ENCODE data around the gene TRAF7.

Gene TRAF7

DNA sequence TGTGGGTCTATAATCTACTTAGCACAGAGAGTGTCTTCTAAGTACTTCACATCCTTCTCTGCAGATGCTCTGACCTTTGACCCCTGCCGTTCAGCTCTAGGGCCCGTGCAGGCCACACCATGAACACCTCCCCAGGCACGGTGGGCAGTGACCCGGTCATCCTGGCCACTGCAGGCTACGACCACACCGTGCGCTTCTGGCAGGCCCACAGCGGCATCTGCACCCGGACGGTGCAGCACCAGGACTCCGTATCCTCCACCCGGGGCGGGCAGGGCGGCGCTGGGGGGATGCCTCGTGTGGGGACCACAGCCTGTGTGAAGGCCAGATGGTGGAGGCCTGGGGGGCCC, 50.4 kb downstream of the TRAF7 start:
- DNase-seq (ENCODE audit: low spot score), result no peak
- TF ChIP-seq, protein P1, sequence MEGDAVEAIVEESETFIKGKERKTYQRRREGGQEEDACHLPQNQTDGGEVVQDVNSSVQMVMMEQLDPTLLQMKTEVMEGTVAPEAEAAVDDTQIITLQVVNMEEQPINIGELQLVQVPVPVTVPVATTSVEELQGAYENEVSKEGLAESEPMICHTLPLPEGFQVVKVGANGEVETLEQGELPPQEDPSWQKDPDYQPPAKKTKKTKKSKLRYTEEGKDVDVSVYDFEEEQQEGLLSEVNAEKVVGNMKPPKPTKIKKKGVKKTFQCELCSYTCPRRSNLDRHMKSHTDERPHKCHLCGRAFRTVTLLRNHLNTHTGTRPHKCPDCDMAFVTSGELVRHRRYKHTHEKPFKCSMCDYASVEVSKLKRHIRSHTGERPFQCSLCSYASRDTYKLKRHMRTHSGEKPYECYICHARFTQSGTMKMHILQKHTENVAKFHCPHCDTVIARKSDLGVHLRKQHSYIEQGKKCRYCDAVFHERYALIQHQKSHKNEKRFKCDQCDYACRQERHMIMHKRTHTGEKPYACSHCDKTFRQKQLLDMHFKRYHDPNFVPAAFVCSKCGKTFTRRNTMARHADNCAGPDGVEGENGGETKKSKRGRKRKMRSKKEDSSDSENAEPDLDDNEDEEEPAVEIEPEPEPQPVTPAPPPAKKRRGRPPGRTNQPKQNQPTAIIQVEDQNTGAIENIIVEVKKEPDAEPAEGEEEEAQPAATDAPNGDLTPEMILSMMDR (IDR thresholded peaks at IDR 0.05; ENCODE audit: extremely low read depth, missing control alignments), result no peak

DNA sequence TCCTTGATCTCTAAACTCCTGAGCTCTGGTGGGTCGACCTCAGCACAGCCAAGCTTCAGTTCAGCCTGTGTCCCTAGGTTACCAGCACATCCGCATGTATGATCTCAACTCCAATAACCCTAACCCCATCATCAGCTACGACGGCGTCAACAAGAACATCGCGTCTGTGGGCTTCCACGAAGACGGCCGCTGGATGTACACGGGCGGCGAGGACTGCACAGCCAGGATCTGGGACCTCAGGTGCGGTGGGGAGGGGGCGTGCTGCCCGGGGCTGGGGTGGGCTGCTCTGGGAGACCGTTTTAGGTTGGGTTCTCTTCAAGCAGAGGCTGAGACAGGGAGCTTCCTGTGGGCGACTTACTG, 50.8 kb downstream of the TRAF7 start:
- TF ChIP-seq, protein P1 (IDR thresholded peaks at IDR 0.05; ENCODE audit: extremely low read depth, missing control alignments), result no peak
- DNase-seq (ENCODE audit: low spot score), result no peak

GRCh38 chr16:2206780-2207433, 51.3 kb downstream of the TRAF7 start:
- TF ChIP-seq, protein P1 (IDR thresholded peaks at IDR 0.05; ENCODE audit: extremely low read depth, missing control alignments), result no peak
- DNase-seq (ENCODE audit: low spot score), result no peak

GRCh38 chr16:2207872-2208271, 52.3 kb downstream of the TRAF7 start:
- DNase-seq (ENCODE audit: low spot score), result no peak
- TF ChIP-seq, protein P1 (IDR thresholded peaks at IDR 0.05; ENCODE audit: extremely low read depth, missing control alignments), result no peak

- DNase-seq (ENCODE audit: low spot score), result no peak
- TF ChIP-seq, protein P1 (IDR thresholded peaks at IDR 0.05; ENCODE audit: extremely low read depth, missing control alignments), result no peak
These were observed 52.7 kb downstream of the TRAF7 start for GRCh38 chr16:2208308-2208707.

DNA sequence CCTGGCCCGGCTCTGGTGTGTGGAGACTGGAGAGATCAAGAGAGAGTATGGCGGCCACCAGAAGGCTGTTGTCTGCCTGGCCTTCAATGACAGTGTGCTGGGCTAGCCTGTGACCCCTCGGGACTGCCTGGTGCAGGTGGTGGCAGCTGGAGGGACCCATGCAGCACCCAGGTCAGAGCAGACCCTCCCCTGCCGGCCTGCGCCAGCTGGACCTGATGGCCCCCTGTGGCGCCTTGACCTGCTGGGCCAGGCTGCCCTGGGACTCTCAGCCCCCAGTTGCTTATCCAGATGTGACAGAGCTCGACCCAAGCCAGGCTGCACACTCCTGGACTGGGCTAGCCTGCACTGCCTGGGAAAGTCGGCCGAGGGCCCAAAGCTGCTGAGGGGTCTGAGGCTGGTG, 53.2 kb downstream of the TRAF7 start:
- no peak for DNase-seq (ENCODE audit: low spot score)
- TF ChIP-seq, protein P1 (IDR thresholded peaks at IDR 0.05; ENCODE audit: extremely low read depth, missing control alignments), result no peak

- no peak for DNase-seq (ENCODE audit: low spot score)
- TF ChIP-seq, protein P1 (IDR thresholded peaks at IDR 0.05; ENCODE audit: extremely low read depth, missing control alignments), result no peak
These were observed 53.9 kb downstream of the TRAF7 start for GRCh38 chr16:2209258-2210008.

All from GM20000 (cell line).